Measurements from ENCODE around the gene SH2D2A. TPM values are rescaled to one million over a fixed set of nuclear protein-coding genes. Genes with fewer than 3 reads are reported as not detected.

SH2D2A gene
- total and polyA plus RNA-seq, 9 of the 15 experiments (the other 6 are each of a cell fraction or from before 2014, with no cell fraction given): 0.89 to 33.6 (median 6.9) TPM

GRCh38 chr1:156766298-156767100, 50.1 kb downstream of the SH2D2A start (continued):
- TF ChIP-seq, protein P1, sequence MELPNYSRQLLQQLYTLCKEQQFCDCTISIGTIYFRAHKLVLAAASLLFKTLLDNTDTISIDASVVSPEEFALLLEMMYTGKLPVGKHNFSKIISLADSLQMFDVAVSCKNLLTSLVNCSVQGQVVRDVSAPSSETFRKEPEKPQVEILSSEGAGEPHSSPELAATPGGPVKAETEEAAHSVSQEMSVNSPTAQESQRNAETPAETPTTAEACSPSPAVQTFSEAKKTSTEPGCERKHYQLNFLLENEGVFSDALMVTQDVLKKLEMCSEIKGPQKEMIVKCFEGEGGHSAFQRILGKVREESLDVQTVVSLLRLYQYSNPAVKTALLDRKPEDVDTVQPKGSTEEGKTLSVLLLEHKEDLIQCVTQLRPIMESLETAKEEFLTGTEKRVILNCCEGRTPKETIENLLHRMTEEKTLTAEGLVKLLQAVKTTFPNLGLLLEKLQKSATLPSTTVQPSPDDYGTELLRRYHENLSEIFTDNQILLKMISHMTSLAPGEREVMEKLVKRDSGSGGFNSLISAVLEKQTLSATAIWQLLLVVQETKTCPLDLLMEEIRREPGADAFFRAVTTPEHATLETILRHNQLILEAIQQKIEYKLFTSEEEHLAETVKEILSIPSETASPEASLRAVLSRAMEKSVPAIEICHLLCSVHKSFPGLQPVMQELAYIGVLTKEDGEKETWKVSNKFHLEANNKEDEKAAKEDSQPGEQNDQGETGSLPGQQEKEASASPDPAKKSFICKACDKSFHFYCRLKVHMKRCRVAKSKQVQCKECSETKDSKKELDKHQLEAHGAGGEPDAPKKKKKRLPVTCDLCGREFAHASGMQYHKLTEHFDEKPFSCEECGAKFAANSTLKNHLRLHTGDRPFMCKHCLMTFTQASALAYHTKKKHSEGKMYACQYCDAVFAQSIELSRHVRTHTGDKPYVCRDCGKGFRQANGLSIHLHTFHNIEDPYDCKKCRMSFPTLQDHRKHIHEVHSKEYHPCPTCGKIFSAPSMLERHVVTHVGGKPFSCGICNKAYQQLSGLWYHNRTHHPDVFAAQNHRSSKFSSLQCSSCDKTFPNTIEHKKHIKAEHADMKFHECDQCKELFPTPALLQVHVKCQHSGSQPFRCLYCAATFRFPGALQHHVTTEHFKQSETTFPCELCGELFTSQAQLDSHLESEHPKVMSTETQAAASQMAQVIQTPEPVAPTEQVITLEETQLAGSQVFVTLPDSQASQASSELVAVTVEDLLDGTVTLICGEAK (IDR thresholded peaks at IDR 0.05): peak; percentile 20; the same call in 1 of the 2 replicates
- TF ChIP-seq, protein P1 (CRISPR knock-in tag; IDR thresholded peaks at IDR 0.05): no peak
- TF ChIP-seq FOXM1 (IDR thresholded peaks at IDR 0.05; ENCODE audit: low read depth): peak; percentile 60; the same call in 1 of the 2 replicates
- TF ChIP-seq FOXM1 (CRISPR knock-in tag; IDR thresholded peaks at IDR 0.05; ENCODE audit: low read depth): no peak
- no peak for TF ChIP-seq XRCC4 (IDR thresholded peaks at IDR 0.05; ENCODE audit: extremely low read depth, insufficient read depth, insufficient read length)
- peak; percentile 59 for TF ChIP-seq SAP30 (IDR thresholded peaks at IDR 0.05; ENCODE audit: borderline replicate concordance, insufficient read depth, low read depth, low read length, poor library complexity, severe bottlenecking)
- no peak for TF ChIP-seq CBX8 (IDR thresholded peaks at IDR 0.05; ENCODE audit: borderline replicate concordance, extremely low read depth, low read depth, low read length, poor library complexity, severe bottlenecking)
- no peak for TF ChIP-seq ZNF444 (CRISPR knock-in tag; IDR thresholded peaks at IDR 0.05)
- TF ChIP-seq, protein P2, sequence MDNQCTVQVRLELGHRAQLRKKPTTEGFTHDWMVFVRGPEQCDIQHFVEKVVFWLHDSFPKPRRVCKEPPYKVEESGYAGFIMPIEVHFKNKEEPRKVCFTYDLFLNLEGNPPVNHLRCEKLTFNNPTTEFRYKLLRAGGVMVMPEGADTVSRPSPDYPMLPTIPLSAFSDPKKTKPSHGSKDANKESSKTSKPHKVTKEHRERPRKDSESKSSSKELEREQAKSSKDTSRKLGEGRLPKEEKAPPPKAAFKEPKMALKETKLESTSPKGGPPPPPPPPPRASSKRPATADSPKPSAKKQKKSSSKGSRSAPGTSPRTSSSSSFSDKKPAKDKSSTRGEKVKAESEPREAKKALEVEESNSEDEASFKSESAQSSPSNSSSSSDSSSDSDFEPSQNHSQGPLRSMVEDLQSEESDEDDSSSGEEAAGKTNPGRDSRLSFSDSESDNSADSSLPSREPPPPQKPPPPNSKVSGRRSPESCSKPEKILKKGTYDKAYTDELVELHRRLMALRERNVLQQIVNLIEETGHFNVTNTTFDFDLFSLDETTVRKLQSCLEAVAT (IDR thresholded peaks at IDR 0.05): peak in 1 of 2 experiments; percentile 26; a peak in 1 of 4 replicates
- TF ChIP-seq JUN (IDR thresholded peaks at IDR 0.05; ENCODE audit: borderline replicate concordance, low read depth, low read length): no peak
- 0 out of 2 replicates have a peak, but pooled peaks have one; percentile 48 for TF ChIP-seq JUN (CRISPR knock-in tag; IDR thresholded peaks at IDR 0.05; ENCODE audit: borderline replicate concordance)
- TF ChIP-seq ESRRB (CRISPR knock-in tag; IDR thresholded peaks at IDR 0.05; ENCODE audit: borderline replicate concordance): no peak
- 0 out of 2 replicates have a peak, but pooled peaks have one; percentile 24 for TF ChIP-seq TOE1 (IDR thresholded peaks at IDR 0.05; ENCODE audit: borderline replicate concordance)
- TF ChIP-seq TOE1 (CRISPR knock-in tag; IDR thresholded peaks at IDR 0.05; ENCODE audit: borderline replicate concordance, low read depth): no peak
- peak; percentile 0; the same call in 1 of the 2 replicates for TF ChIP-seq PML (IDR thresholded peaks at IDR 0.05; ENCODE audit: low read length)
- TF ChIP-seq HDGF (IDR thresholded peaks at IDR 0.05): peak; percentile 88
- TF ChIP-seq FOXJ3 (CRISPR knock-in tag; IDR thresholded peaks at IDR 0.05): no peak

All from K562 (cell line).